ENCODE data around the gene TLCD3A.
A peak's percentile ranks its signal among the peaks of the same experiment; 100 is the strongest.
"Not testable (repeated sequence)": the region's sequence is repeated elsewhere in the genome, so short reads cannot be mapped to it uniquely, and the experiment has no call there.

The TLCD3A gene

GRCh38 chr17:781805-782731 lies 49.7 kb downstream of the TLCD3A start, which contains the start of the genes GLOD4 and MRM3:
GLOD4 (minus strand) TSS chr17:782280; CDS start chr17:782255, 25 bp downstream.
MRM3 (plus strand) TSS chr17:782353; CDS start chr17:782379, 26 bp downstream.
- DNase-seq (ENCODE audit: low read depth, low spot score): peak; percentile 58
- Histone ChIP-seq H3K27me3 (ENCODE audit: insufficient read depth, insufficient read length) (no peaks in the 10 kb centered on the region), H3K4me3 (ENCODE audit: insufficient read length, low read depth) (peak within 1 kb of the TSS; percentile 95), H3K9me3 (ENCODE audit: insufficient read depth, low read length) (no peaks in the 10 kb centered on the region), H3K4me1 (ENCODE audit: insufficient read depth, insufficient read length) (no peaks in the 10 kb centered on the region), H3K9ac (ENCODE audit: insufficient read length, low read depth) (peak within 1 kb of the TSS; percentile 95), H3K36me3 (ENCODE audit: insufficient read depth, insufficient read length, low read length) (peaks cover 50% of the 10 kb centered on the region)
- TF ChIP-seq ZNF274 (IDR thresholded peaks at IDR 0.05; ENCODE audit: low read depth, low read length): no peak
- peak; percentile 89 for TF ChIP-seq YY1 (IDR thresholded peaks at IDR 0.05; ENCODE audit: insufficient read depth, insufficient read length)

GRCh38 chr17:784143-784542 lies 51.7 kb downstream of the TLCD3A start:
- H3K9me3 ChIP-seq (ENCODE audit: insufficient read depth, low read length): no peaks in the 10 kb centered on the region
- TF ChIP-seq YY1 (IDR thresholded peaks at IDR 0.05; ENCODE audit: insufficient read depth, insufficient read length) (no peak), SUZ12 (IDR thresholded peaks at IDR 0.05; ENCODE audit: extremely low read depth, insufficient read depth, insufficient read length) (no peak), ZNF274 (IDR thresholded peaks at IDR 0.05; ENCODE audit: low read depth, low read length) (no peak)
- H3K4me1 ChIP-seq (ENCODE audit: insufficient read depth, insufficient read length): peaks cover 2% of the 10 kb centered on the region
- H3K27me3 ChIP-seq (ENCODE audit: insufficient read depth, insufficient read length): no peaks in the 10 kb centered on the region
- DNase-seq (ENCODE audit: low read depth, low spot score): no peak
- no peak overlapping the region for H3K9ac ChIP-seq (ENCODE audit: insufficient read length, low read depth)
- peaks cover 43% of the 10 kb centered on the region for H3K36me3 ChIP-seq (ENCODE audit: insufficient read depth, insufficient read length, low read length)
- no peak overlapping the region for H3K4me3 ChIP-seq (ENCODE audit: insufficient read length, low read depth)

GRCh38 chr17:785901-786300 lies 53.5 kb downstream of the TLCD3A start:
- H3K9me3 ChIP-seq (ENCODE audit: insufficient read depth, low read length); H3K9ac ChIP-seq (ENCODE audit: insufficient read length, low read depth); DNase-seq (ENCODE audit: low read depth, low spot score); H3K4me3 ChIP-seq (ENCODE audit: insufficient read length, low read depth); H3K4me1 ChIP-seq (ENCODE audit: insufficient read depth, insufficient read length); H3K27me3 ChIP-seq (ENCODE audit: insufficient read depth, insufficient read length): not testable (repeated sequence)
- H3K36me3 ChIP-seq (ENCODE audit: insufficient read depth, insufficient read length, low read length): peaks cover 48% of the 10 kb centered on the region

GRCh38 chr17:787641-788221 lies 55.3 kb downstream of the TLCD3A start:
- H3K36me3 ChIP-seq (ENCODE audit: insufficient read depth, insufficient read length, low read length): peaks cover 67% of the 10 kb centered on the region
- no peak for DNase-seq (ENCODE audit: low read depth, low spot score)
- TF ChIP-seq YY1 (IDR thresholded peaks at IDR 0.05; ENCODE audit: insufficient read depth, insufficient read length) (no peak), SUZ12 (IDR thresholded peaks at IDR 0.05; ENCODE audit: extremely low read depth, insufficient read depth, insufficient read length) (no peak), ZNF274 (IDR thresholded peaks at IDR 0.05; ENCODE audit: low read depth, low read length) (no peak)
- no peaks in the 10 kb centered on the region for H3K27me3 ChIP-seq (ENCODE audit: insufficient read depth, insufficient read length)
- no peaks in the 10 kb centered on the region for H3K9me3 ChIP-seq (ENCODE audit: insufficient read depth, low read length)
- no peak overlapping the region for H3K4me3 ChIP-seq (ENCODE audit: insufficient read length, low read depth)
- H3K9ac ChIP-seq (ENCODE audit: insufficient read length, low read depth): no peak overlapping the region
- H3K4me1 ChIP-seq (ENCODE audit: insufficient read depth, insufficient read length): peaks cover 4% of the 10 kb centered on the region

- Histone ChIP-seq H3K27me3 (ENCODE audit: insufficient read depth, insufficient read length) (no peaks in the 10 kb centered on the region), H3K4me1 (ENCODE audit: insufficient read depth, insufficient read length) (peaks cover 5% of the 10 kb centered on the region), H3K4me3 (ENCODE audit: insufficient read length, low read depth) (no peak overlapping the region), H3K9ac (ENCODE audit: insufficient read length, low read depth) (no peak overlapping the region), H3K9me3 (ENCODE audit: insufficient read depth, low read length) (no peaks in the 10 kb centered on the region), H3K36me3 (ENCODE audit: insufficient read depth, insufficient read length, low read length) (peaks cover 70% of the 10 kb centered on the region)
- DNase-seq (ENCODE audit: low read depth, low spot score): no peak
- TF ChIP-seq ZNF274 (IDR thresholded peaks at IDR 0.05; ENCODE audit: low read depth, low read length) (no peak), YY1 (IDR thresholded peaks at IDR 0.05; ENCODE audit: insufficient read depth, insufficient read length) (no peak), SUZ12 (IDR thresholded peaks at IDR 0.05; ENCODE audit: extremely low read depth, insufficient read depth, insufficient read length) (no peak)
Observed at GRCh38 chr17:788551-788950, 56.2 kb downstream of the TLCD3A start.

- Histone ChIP-seq H3K4me1 (ENCODE audit: insufficient read depth, insufficient read length) (peaks cover 7% of the 10 kb centered on the region), H3K36me3 (ENCODE audit: insufficient read depth, insufficient read length, low read length) (peaks cover 64% of the 10 kb centered on the region), H3K27me3 (ENCODE audit: insufficient read depth, insufficient read length) (no peaks in the 10 kb centered on the region), H3K9ac (ENCODE audit: insufficient read length, low read depth) (no peak overlapping the region), H3K9me3 (ENCODE audit: insufficient read depth, low read length) (no peaks in the 10 kb centered on the region), H3K4me3 (ENCODE audit: insufficient read length, low read depth) (no peak overlapping the region)
- no peak for TF ChIP-seq ZNF274 (IDR thresholded peaks at IDR 0.05; ENCODE audit: low read depth, low read length)
- no peak for TF ChIP-seq YY1 (IDR thresholded peaks at IDR 0.05; ENCODE audit: insufficient read depth, insufficient read length)
- TF ChIP-seq SUZ12 (IDR thresholded peaks at IDR 0.05; ENCODE audit: extremely low read depth, insufficient read depth, insufficient read length): no peak
- DNase-seq (ENCODE audit: low read depth, low spot score): no peak
Observed at GRCh38 chr17:789160-789840, 56.9 kb downstream of the TLCD3A start.

- peaks cover 55% of the 10 kb centered on the region for H3K36me3 ChIP-seq (ENCODE audit: insufficient read depth, insufficient read length, low read length)
- H3K9me3 ChIP-seq (ENCODE audit: insufficient read depth, low read length); H3K27me3 ChIP-seq (ENCODE audit: insufficient read depth, insufficient read length); H3K4me1 ChIP-seq (ENCODE audit: insufficient read depth, insufficient read length); H3K9ac ChIP-seq (ENCODE audit: insufficient read length, low read depth); H3K4me3 ChIP-seq (ENCODE audit: insufficient read length, low read depth); DNase-seq (ENCODE audit: low read depth, low spot score): not testable (repeated sequence)
Observed at GRCh38 chr17:789931-790873, 57.8 kb downstream of the TLCD3A start.

GRCh38 chr17:790874-791247 lies 58.5 kb downstream of the TLCD3A start:
- not testable (repeated sequence) for H3K4me1 ChIP-seq (ENCODE audit: insufficient read depth, insufficient read length); H3K9me3 ChIP-seq (ENCODE audit: insufficient read depth, low read length); H3K27me3 ChIP-seq (ENCODE audit: insufficient read depth, insufficient read length); H3K9ac ChIP-seq (ENCODE audit: insufficient read length, low read depth); DNase-seq (ENCODE audit: low read depth, low spot score); H3K4me3 ChIP-seq (ENCODE audit: insufficient read length, low read depth)
- peaks cover 52% of the 10 kb centered on the region for H3K36me3 ChIP-seq (ENCODE audit: insufficient read depth, insufficient read length, low read length)

Data from NT2/D1 (cell line).